Measurements from ENCODE around the gene BTRC. TPM values are rescaled to one million over a fixed set of nuclear protein-coding genes. Genes with fewer than 3 reads are reported as not detected.

The BTRC gene
- total RNA-seq, 1 experiment from 2014 or later: 22.4 TPM

GRCh38 chr10:101602761-101603398 lies 248.9 kb downstream of the BTRC start:
- ChIA-PET CTCF (interaction anchor here (0.5 to 7.3 kb wide), 96 partner anchors 9 to 628 kb away, joined by 3 to 370 read pairs (median 5); partner anchors contain the start of genes DPCD, FBXW4, FGF8 and KCNIP2), POLR2A (interaction anchor here (0.6 to 1.2 kb wide), 6 partner anchors 172 to 902 kb away, joined by 3 to 6 read pairs (median 3); partner anchors contain the start of genes NPM3 and OGA)
- DNase-seq (ENCODE audit: low spot score) (peak; percentile 94), ATAC-seq (peak; percentile 96)
- TF ChIP-seq OVOL2 (CRISPR knock-in tag; IDR thresholded peaks at IDR 0.05; ENCODE audit: borderline replicate concordance) (no peak), CTCF (IDR thresholded peaks at IDR 0.05) (peak; percentile 96), MAX (CRISPR knock-in tag; IDR thresholded peaks at IDR 0.05) (0 out of 2 replicates have a peak, but pooled peaks have one; percentile 36), ERG (CRISPR knock-in tag; IDR thresholded peaks at IDR 0.05) (no peak), SP1 (CRISPR knock-in tag; conservative IDR thresholded peaks at IDR 0.05) (peak; percentile 35; the same call in 1 of the 2 replicates), TEAD1 (CRISPR knock-in tag; IDR thresholded peaks at IDR 0.05) (peak; percentile 34; the same call in 1 of the 2 replicates), TEAD4 (CRISPR knock-in tag; IDR thresholded peaks at IDR 0.05) (0 out of 2 replicates have a peak, but pooled peaks have one; percentile 50), E2F5 (CRISPR knock-in tag; IDR thresholded peaks at IDR 0.05) (no peak)
- no peaks in the 10 kb centered on the region for H3K27me3 Mint-ChIP-seq (ENCODE audit: low read depth)
- peak overlapping the region; percentile 45; the same call in 1 of the 2 replicates for H3K27ac Mint-ChIP-seq
- H3K4me1 Mint-ChIP-seq: peaks cover 10% of the 10 kb centered on the region
- H3K36me3 Mint-ChIP-seq: peaks cover 9% of the 10 kb centered on the region; the same call in 1 of the 2 replicates
- no peaks in the 10 kb centered on the region for H3K9me3 Mint-ChIP-seq
- no peak overlapping the region for H3K4me3 Mint-ChIP-seq

Small RNA genes within 50 kb of the gene (microRNA-seq; reads per million reads assigned to microRNA genes)
- gene MIR3158-1 (ENCODE audit: borderline number of aligned reads): not detected
- not detected for gene MIR3158-2 (ENCODE audit: borderline number of aligned reads)

Other genes with a start within 250 kb of the BTRC start
- 2.1 to 4.6 TPM (median 2.3 TPM) in 3 replicates for gene TLX1, start 222.9 kb upstream of the BTRC start, total RNA-seq (2021)
- not detected in 3 replicates for gene LBX1, start 124.7 kb upstream of the BTRC start, total RNA-seq (2021)
- 40.7 to 46.2 TPM (median 41.3 TPM) in 3 replicates for gene POLL, start 234.1 kb downstream of the BTRC start, total RNA-seq (2021)
- gene DPCD, start 234.2 kb downstream of the BTRC start, total RNA-seq (2021): 21.8 to 23.8 TPM (median 22.0 TPM) in 3 replicates